ENCODE measurements around the gene CRACR2B.

- no peak for TF ChIP-seq CTCF (IDR thresholded peaks at IDR 0.05; ENCODE audit: insufficient read depth, low read length, poor library complexity, severe bottlenecking)
- TF ChIP-seq EZH2phosphoT487 (conservative IDR thresholded peaks at IDR 0.05; ENCODE audit: low read length): no peak
Measured at GRCh38 chr11:833849-834311, 6.2 kb downstream of the CRACR2B start.
